Measurements from ENCODE around the gene NCOR2.

Gene NCOR2

GRCh38 chr12:124566997-124567672 is at the start of gene NCOR2:
TSS of gene NCOR2 (minus strand) at chr12:124567612. CDS start at chr12:124495251, 72,361 bp downstream.
- H3K9me3 ChIP-seq (ENCODE audit: control insufficient read depth, insufficient read depth, low read length), result no peaks in the 10 kb centered on the region
- H3K36me3 ChIP-seq (ENCODE audit: control insufficient read depth, insufficient read depth, low read length), result no peaks in the 10 kb centered on the region
- peak within 1 kb of the TSS; percentile 82 for H3K4me3 ChIP-seq (ENCODE audit: low read depth, low read length)
- peak within 1 kb of the TSS; percentile 81; the same call in 1 of the 2 replicates for H3K9ac ChIP-seq (ENCODE audit: low read depth, low read length)
- H3K27me3 ChIP-seq (ENCODE audit: control insufficient read depth, insufficient read depth, low read length), result no peaks in the 10 kb centered on the region
- peak within 1 kb of the TSS; percentile 90 for H3K27ac ChIP-seq (ENCODE audit: low read depth, low read length)
- H3K4me1 ChIP-seq (ENCODE audit: control insufficient read depth, insufficient read depth, low read length), result peaks cover 41% of the 10 kb centered on the region

GRCh38 chr12:124616394-124617221 is 49.2 kb upstream of the NCOR2 start:
- H3K4me1 ChIP-seq (ENCODE audit: control insufficient read depth, insufficient read depth, low read length), result peaks cover 9% of the 10 kb centered on the region
- H3K36me3 ChIP-seq (ENCODE audit: control insufficient read depth, insufficient read depth, low read length), result no peaks in the 10 kb centered on the region
- no peak overlapping the region for H3K4me3 ChIP-seq (ENCODE audit: low read depth, low read length)
- no peaks in the 10 kb centered on the region for H3K27me3 ChIP-seq (ENCODE audit: control insufficient read depth, insufficient read depth, low read length)
- H3K9ac ChIP-seq (ENCODE audit: low read depth, low read length), result no peak overlapping the region
- no peaks in the 10 kb centered on the region for H3K9me3 ChIP-seq (ENCODE audit: control insufficient read depth, insufficient read depth, low read length)
- H3K27ac ChIP-seq (ENCODE audit: low read depth, low read length), result no peak overlapping the region

- H3K36me3 ChIP-seq (ENCODE audit: control insufficient read depth, insufficient read depth, low read length), result no peaks in the 10 kb centered on the region
These were observed 47.3 kb upstream of the NCOR2 start for GRCh38 chr12:124614512-124615292.

GRCh38 chr12:124613151-124613585 is 45.8 kb upstream of the NCOR2 start:
- Histone ChIP-seq H3K9me3 (ENCODE audit: control insufficient read depth, insufficient read depth, low read length) (no peaks in the 10 kb centered on the region), H3K27me3 (ENCODE audit: control insufficient read depth, insufficient read depth, low read length) (no peaks in the 10 kb centered on the region), H3K36me3 (ENCODE audit: control insufficient read depth, insufficient read depth, low read length) (no peaks in the 10 kb centered on the region), H3K27ac (ENCODE audit: low read depth, low read length) (no peak overlapping the region), H3K9ac (ENCODE audit: low read depth, low read length) (no peak overlapping the region), H3K4me1 (ENCODE audit: control insufficient read depth, insufficient read depth, low read length) (no peaks in the 10 kb centered on the region), H3K4me3 (ENCODE audit: low read depth, low read length) (no peak overlapping the region)

More at GRCh38 chr12:124614512-124615292, 47.3 kb upstream of the NCOR2 start:
- Histone ChIP-seq H3K27ac (ENCODE audit: low read depth, low read length) (no peak overlapping the region), H3K27me3 (ENCODE audit: control insufficient read depth, insufficient read depth, low read length) (no peaks in the 10 kb centered on the region), H3K4me3 (ENCODE audit: low read depth, low read length) (no peak overlapping the region), H3K9ac (ENCODE audit: low read depth, low read length) (no peak overlapping the region), H3K9me3 (ENCODE audit: control insufficient read depth, insufficient read depth, low read length) (no peaks in the 10 kb centered on the region), H3K4me1 (ENCODE audit: control insufficient read depth, insufficient read depth, low read length) (no peaks in the 10 kb centered on the region)

- Histone ChIP-seq H3K36me3 (ENCODE audit: control insufficient read depth, insufficient read depth, low read length) (no peaks in the 10 kb centered on the region), H3K9ac (ENCODE audit: low read depth, low read length) (no peak overlapping the region), H3K27me3 (ENCODE audit: control insufficient read depth, insufficient read depth, low read length) (no peaks in the 10 kb centered on the region), H3K4me3 (ENCODE audit: low read depth, low read length) (no peak overlapping the region), H3K4me1 (ENCODE audit: control insufficient read depth, insufficient read depth, low read length) (no peaks in the 10 kb centered on the region), H3K9me3 (ENCODE audit: control insufficient read depth, insufficient read depth, low read length) (no peaks in the 10 kb centered on the region), H3K27ac (ENCODE audit: low read depth, low read length) (no peak overlapping the region)
These were observed 44.9 kb upstream of the NCOR2 start for GRCh38 chr12:124612410-124612680.

- no peaks in the 10 kb centered on the region for H3K27me3 ChIP-seq (ENCODE audit: control insufficient read depth, insufficient read depth, low read length)
- no peak overlapping the region for H3K4me3 ChIP-seq (ENCODE audit: low read depth, low read length)
- no peaks in the 10 kb centered on the region for H3K4me1 ChIP-seq (ENCODE audit: control insufficient read depth, insufficient read depth, low read length)
- H3K9ac ChIP-seq (ENCODE audit: low read depth, low read length), result no peak overlapping the region
- no peaks in the 10 kb centered on the region for H3K9me3 ChIP-seq (ENCODE audit: control insufficient read depth, insufficient read depth, low read length)
- H3K36me3 ChIP-seq (ENCODE audit: control insufficient read depth, insufficient read depth, low read length), result no peaks in the 10 kb centered on the region
- no peak overlapping the region for H3K27ac ChIP-seq (ENCODE audit: low read depth, low read length)
These were observed 44.4 kb upstream of the NCOR2 start for GRCh38 chr12:124611559-124612409.

GRCh38 chr12:124610629-124611558 is 43.5 kb upstream of the NCOR2 start:
- Histone ChIP-seq H3K4me1 (ENCODE audit: control insufficient read depth, insufficient read depth, low read length) (no peaks in the 10 kb centered on the region), H3K9me3 (ENCODE audit: control insufficient read depth, insufficient read depth, low read length) (no peaks in the 10 kb centered on the region), H3K36me3 (ENCODE audit: control insufficient read depth, insufficient read depth, low read length) (no peaks in the 10 kb centered on the region), H3K4me3 (ENCODE audit: low read depth, low read length) (no peak overlapping the region), H3K27ac (ENCODE audit: low read depth, low read length) (no peak overlapping the region), H3K27me3 (ENCODE audit: control insufficient read depth, insufficient read depth, low read length) (no peaks in the 10 kb centered on the region), H3K9ac (ENCODE audit: low read depth, low read length) (no peak overlapping the region)

- H3K36me3 ChIP-seq (ENCODE audit: control insufficient read depth, insufficient read depth, low read length), result no peaks in the 10 kb centered on the region
- no peak overlapping the region for H3K27ac ChIP-seq (ENCODE audit: low read depth, low read length)
- H3K9ac ChIP-seq (ENCODE audit: low read depth, low read length), result no peak overlapping the region
- no peaks in the 10 kb centered on the region for H3K9me3 ChIP-seq (ENCODE audit: control insufficient read depth, insufficient read depth, low read length)
- peaks cover 7% of the 10 kb centered on the region for H3K4me1 ChIP-seq (ENCODE audit: control insufficient read depth, insufficient read depth, low read length)
- no peaks in the 10 kb centered on the region for H3K27me3 ChIP-seq (ENCODE audit: control insufficient read depth, insufficient read depth, low read length)
- H3K4me3 ChIP-seq (ENCODE audit: low read depth, low read length), result no peak overlapping the region
These were observed 42.7 kb upstream of the NCOR2 start for GRCh38 chr12:124610021-124610612.

- no peaks in the 10 kb centered on the region for H3K27me3 ChIP-seq (ENCODE audit: control insufficient read depth, insufficient read depth, low read length)
- no peak overlapping the region for H3K4me3 ChIP-seq (ENCODE audit: low read depth, low read length)
- peaks cover 7% of the 10 kb centered on the region for H3K4me1 ChIP-seq (ENCODE audit: control insufficient read depth, insufficient read depth, low read length)
- no peak overlapping the region for H3K9ac ChIP-seq (ENCODE audit: low read depth, low read length)
- H3K27ac ChIP-seq (ENCODE audit: low read depth, low read length), result no peak overlapping the region
- no peaks in the 10 kb centered on the region for H3K36me3 ChIP-seq (ENCODE audit: control insufficient read depth, insufficient read depth, low read length)
- H3K9me3 ChIP-seq (ENCODE audit: control insufficient read depth, insufficient read depth, low read length), result no peaks in the 10 kb centered on the region
These were observed 41.9 kb upstream of the NCOR2 start for GRCh38 chr12:124609041-124609989.
